CD4-positive, alpha-beta T cell treated with Interleukin-15 for 1 hour (primary cell): ENCODE data around the gene TAS2R60.
"Not testable (repeated sequence)": the region's sequence is repeated elsewhere in the genome, so short reads cannot be mapped to it uniquely, and the experiment has no call there.

Experiments
- DNase-seq: peaks from one replicate; pipeline ENCODE4 v3.0.0-alpha.2; 2020

Gene TAS2R60

GRCh38 chr7:143443153-143443552 is at the start of gene TAS2R60:
TAS2R60 (plus strand) TSS chr7:143443453; CDS start chr7:143443453, 0 bp downstream.
- no peak for DNase-seq

GRCh38 chr7:143394068-143394467 is 49.2 kb upstream of the TAS2R60 start:
- no peak for DNase-seq

GRCh38 chr7:143394777-143395176 is 48.5 kb upstream of the TAS2R60 start:
- DNase-seq: no peak

GRCh38 chr7:143395187-143396149 is 47.8 kb upstream of the TAS2R60 start:
- DNase-seq: no peak

- no peak for DNase-seq
These were observed 47.1 kb upstream of the TAS2R60 start for GRCh38 chr7:143396182-143396581.

- no peak for DNase-seq
These were observed 46.4 kb upstream of the TAS2R60 start for GRCh38 chr7:143396625-143397556.

- DNase-seq: no peak
These were observed 45.3 kb upstream of the TAS2R60 start for GRCh38 chr7:143397710-143398530.

- no peak for DNase-seq
These were observed 44.6 kb upstream of the TAS2R60 start for GRCh38 chr7:143398616-143399015.

- DNase-seq: no peak
These were observed 44.1 kb upstream of the TAS2R60 start for GRCh38 chr7:143399151-143399550.

GRCh38 chr7:143399642-143400041 is 43.6 kb upstream of the TAS2R60 start:
- no peak for DNase-seq

GRCh38 chr7:143401265-143401664 is 42.0 kb upstream of the TAS2R60 start:
- no peak for DNase-seq

- not testable (repeated sequence) for DNase-seq
These were observed 41.0 kb upstream of the TAS2R60 start for GRCh38 chr7:143402233-143402632.

GRCh38 chr7:143405173-143406001 is 37.9 kb upstream of the TAS2R60 start:
- DNase-seq: no peak

GRCh38 chr7:143406002-143406357 is 37.3 kb upstream of the TAS2R60 start:
- no peak for DNase-seq

GRCh38 chr7:143407287-143408251 is 35.7 kb upstream of the TAS2R60 start:
- peak; percentile 43 for DNase-seq

- DNase-seq: no peak
These were observed 35.0 kb upstream of the TAS2R60 start for GRCh38 chr7:143408252-143408685.

GRCh38 chr7:143408686-143409561 is 34.3 kb upstream of the TAS2R60 start, which contains the start of gene EPHA1:
EPHA1 (minus strand) TSS chr7:143408856; CDS start chr7:143408805, 51 bp downstream.
- peak; percentile 63 for DNase-seq

- no peak for DNase-seq
These were observed 32.7 kb upstream of the TAS2R60 start for GRCh38 chr7:143410521-143411004.
